Hepatocyte (in vitro differentiated cells): ENCODE data around the gene PPARA.

Experiments
- EZH2 ChIP-seq: fragments of 200-600 bp; sonication (generic); IDR thresholded peaks from 2 replicates; pipeline ENCODE4 v1.6.1; 2016; ENCODE audit warnings: antibody characterized with exemption, mild to moderate bottlenecking, borderline replicate concordance
- EZH2phosphoT487 ChIP-seq: fragments of 200-600 bp; sonication (generic); IDR thresholded peaks from one replicate; pipeline ENCODE4 v1.6.1; 2018; ENCODE audit warnings: antibody characterized with exemption, mild to moderate bottlenecking, low read depth, moderate library complexity; ENCODE audit not compliant: unreplicated experiment, severe bottlenecking
- TF ChIP-seq, protein P1 (sequence below): fragments of 200-600 bp; sonication (generic); IDR thresholded peaks from 2 replicates; pipeline ENCODE4 v1.5.1; 2016; ENCODE audit warnings: antibody characterized with exemption, mild to moderate bottlenecking; ENCODE audit not compliant: poor library complexity

DNA sequence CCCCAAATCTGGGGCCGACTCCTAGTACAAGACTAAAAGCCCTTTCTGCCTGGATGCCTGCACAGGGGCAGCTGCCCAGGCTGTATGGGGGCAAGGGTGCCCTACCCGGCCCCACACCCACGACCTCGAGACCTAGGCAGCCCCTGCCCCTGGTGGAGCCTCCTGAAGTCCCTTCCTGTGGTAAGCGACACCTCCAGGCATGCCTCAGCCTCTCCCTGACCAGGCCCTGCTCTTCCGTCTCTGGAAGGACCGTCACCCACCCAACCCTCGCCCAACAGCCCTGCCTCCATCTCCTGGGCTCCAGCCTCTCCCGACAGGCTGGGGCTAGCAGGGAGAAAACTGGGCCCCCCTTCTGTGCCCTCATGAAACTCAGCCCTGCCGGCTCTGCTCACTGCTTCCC, 22.8 kb upstream of the PPARA start:
- TF ChIP-seq, protein P1, sequence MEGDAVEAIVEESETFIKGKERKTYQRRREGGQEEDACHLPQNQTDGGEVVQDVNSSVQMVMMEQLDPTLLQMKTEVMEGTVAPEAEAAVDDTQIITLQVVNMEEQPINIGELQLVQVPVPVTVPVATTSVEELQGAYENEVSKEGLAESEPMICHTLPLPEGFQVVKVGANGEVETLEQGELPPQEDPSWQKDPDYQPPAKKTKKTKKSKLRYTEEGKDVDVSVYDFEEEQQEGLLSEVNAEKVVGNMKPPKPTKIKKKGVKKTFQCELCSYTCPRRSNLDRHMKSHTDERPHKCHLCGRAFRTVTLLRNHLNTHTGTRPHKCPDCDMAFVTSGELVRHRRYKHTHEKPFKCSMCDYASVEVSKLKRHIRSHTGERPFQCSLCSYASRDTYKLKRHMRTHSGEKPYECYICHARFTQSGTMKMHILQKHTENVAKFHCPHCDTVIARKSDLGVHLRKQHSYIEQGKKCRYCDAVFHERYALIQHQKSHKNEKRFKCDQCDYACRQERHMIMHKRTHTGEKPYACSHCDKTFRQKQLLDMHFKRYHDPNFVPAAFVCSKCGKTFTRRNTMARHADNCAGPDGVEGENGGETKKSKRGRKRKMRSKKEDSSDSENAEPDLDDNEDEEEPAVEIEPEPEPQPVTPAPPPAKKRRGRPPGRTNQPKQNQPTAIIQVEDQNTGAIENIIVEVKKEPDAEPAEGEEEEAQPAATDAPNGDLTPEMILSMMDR: no peak
- TF ChIP-seq EZH2phosphoT487 (no peak), EZH2 (no peak)
